K562 (cell line): ENCODE data around the gene C11orf54. TPM values are rescaled to one million over a fixed set of nuclear protein-coding genes. Genes with fewer than 3 reads are reported as not detected.

Source experiments
- ARID3B ChIP-seq: fragments of 250-450 bp; sonication (Bioruptor Pico); IDR thresholded peaks from 2 replicates; pipeline ENCODE4 v1.4.0; 2020; ENCODE audit warnings: borderline replicate concordance
- CBX5 ChIP-seq: IDR thresholded peaks from 2 replicates; pipeline ENCODE4 v1.6.1; 2014; ENCODE audit warnings: low read depth, borderline replicate concordance
- FOS ChIP-seq: IDR thresholded peaks from 3 replicates; pipeline ENCODE4 v1.6.1; 2011; ENCODE audit not compliant: insufficient read length; ENCODE audit errors: extremely low read depth
- HOXB6 ChIP-seq: fragments of 250-450 bp; sonication (Bioruptor Pico); IDR thresholded peaks from 2 replicates; pipeline ENCODE4 v1.5.1; 2022; ENCODE audit warnings: mild to moderate bottlenecking, borderline replicate concordance
- MAFF ChIP-seq: IDR thresholded peaks from 2 replicates; pipeline ENCODE4 v1.6.1; 2012; ENCODE audit warnings: low read length, improper control_type of control experiment
- PML ChIP-seq: IDR thresholded peaks from 2 replicates; pipeline ENCODE4 v1.6.1; 2012; ENCODE audit warnings: low read length, inconsistent platforms
- RFX5 ChIP-seq: IDR thresholded peaks from 2 replicates; pipeline ENCODE4 v1.6.1; 2011; ENCODE audit warnings: low read depth, mild to moderate bottlenecking, improper control_type of control experiment, low read length
- SETDB1 ChIP-seq: IDR thresholded peaks from one replicate; pipeline ENCODE4 v1.6.1; 2012; ENCODE audit warnings: low read length, control low read depth, inconsistent platforms
- SNIP1 ChIP-seq: fragments of 450-650 bp; IDR thresholded peaks from 2 replicates; pipeline ENCODE4 v1.7.1; 2017; ENCODE audit warnings: low read depth, mild to moderate bottlenecking
- ZBTB1 ChIP-seq: sonication (generic); formaldehyde crosslinking; IDR thresholded peaks from 2 replicates; pipeline ENCODE4 v1.8.1; 2023; ENCODE audit warnings: missing genetic modification reagents, low read depth, mild to moderate bottlenecking, borderline replicate concordance
- ZBTB40 ChIP-seq, 2 experiments: fragments of 450-650 bp in 1 of 2; sonication (generic) in 1 of 2; formaldehyde crosslinking in 1 of 2; IDR thresholded peaks; 2 replicates each; pipeline versions ENCODE4 v1.7.1 to v1.9.0; 2016 to 2022; ENCODE audit warnings: inconsistent platforms in 1 of 2, mild to moderate bottlenecking in 1 of 2, missing genetic modification reagents in 1 of 2
- ZNF311 ChIP-seq: fragments of 250-450 bp; sonication (Bioruptor Pico); IDR thresholded peaks from 2 replicates; pipeline ENCODE4 v1.4.0; 2020; ENCODE audit warnings: mild to moderate bottlenecking, moderate library complexity
- ZNF395 ChIP-seq: fragments of 200-800 bp; sonication (Bioruptor generic); IDR thresholded peaks from 2 replicates; pipeline ENCODE4 v1.6.1; 2017; ENCODE audit warnings: missing genetic modification characterization, missing compliant biosample characterization
- ZNF511 ChIP-seq: sonication (generic); formaldehyde crosslinking; IDR thresholded peaks from 2 replicates; pipeline ENCODE4 v1.8.0; 2022; ENCODE audit warnings: mild to moderate bottlenecking, missing genetic modification reagents
- ZNF696 ChIP-seq: fragments of 250-450 bp; sonication (Bioruptor Pico); conservative IDR thresholded peaks from 2 replicates; pipeline ENCODE4 v1.4.0; 2020; ENCODE audit warnings: mild to moderate bottlenecking, moderate library complexity
- polyA plus RNA-seq, 8 experiments: library from polyadenylated mRNA; depleted of rRNA in 4 of 8; stranded (reverse) in 5 of 8; unstranded in 3 of 8; fragments of >200 nt; fragmentation: Nextera tagmentation in 2 of 8; fragmentation: Illumina TruSeq in 1 of 8; extraction: Ambion mirVana in 2 of 8; extraction: Trizol in 1 of 8; gene quantifications; 2 replicates each; pipeline versions ENCODE4 v1.2.1 to v1.2.3, GENCODE V29; 2011 to 2014; ENCODE audit warnings: inconsistent platforms in 1 of 8, missing spikeins in 1 of 8
- total RNA-seq, 7 experiments: library from RNA; depleted of rRNA in 6 of 7; stranded (reverse); fragments of >200 nt in 6 of 7; fragmentation: Illumina TruSeq in 2 of 7; extraction: Trizol in 2 of 7; gene quantifications; 2 replicates each; pipeline versions ENCODE4 v1.2.1 to v1.2.3, GENCODE V29; 2011 to 2021; ENCODE audit warnings: low replicate concordance in 1 of 7

C11orf54 gene
- total and polyA plus RNA-seq, 9 of the 15 experiments (the other 6 are each of a cell fraction or from before 2014, with no cell fraction given), result 13.4 to 33.0 (median 23.1) TPM

- TF ChIP-seq CBX5 (no peak), ZNF395 (CRISPR knock-in tag) (no peak), MAFF (no peak), ZNF696 (no peak), SETDB1 (no peak), ZBTB40 (IDR thresholded peaks at IDR 0.05) (no peak), ZBTB40 (CRISPR knock-in tag; IDR thresholded peaks at IDR 0.05) (no peak), ZNF311 (CRISPR knock-in tag) (no peak), ZNF511 (CRISPR knock-in tag) (no peak), HOXB6 (CRISPR knock-in tag) (no peak), SNIP1 (no peak), PML (peak; percentile 9; the same call in 1 of the 2 replicates), ZBTB1 (no peak), FOS (no peak), RFX5 (no peak), ARID3B (CRISPR knock-in tag) (no peak)
Observed at GRCh38 chr11:93727985-93728791, 13.3 kb upstream of the C11orf54 start (continued).
